HepG2 (cell line): ENCODE measurements around the gene TOMM20. TPM values are rescaled to one million over a fixed set of nuclear protein-coding genes. Genes with fewer than 3 reads are reported as not detected.

Experiments used
- ATAC-seq: fragments of 200-7000 bp; cut with Tn5 transposase; 3 replicates; pipeline ENCODE4 v1.9.1; 2020; ENCODE audit warnings: mild to moderate bottlenecking, moderate library complexity
- BruUV-seq: library from RNA; stranded (reverse); fragments of 400-500 nt; replicated peaks from 2 replicates; lab custom pipeline; 2021; lab: Mats Ljungman, UMichigan
- CTCF ChIA-PET: fragments of 300-600 bp; formaldehyde crosslinking; extraction: SDS; loops from one replicate; lab custom pipeline; 2021; ENCODE audit warnings: low total read pairs, inconsistent platforms, low intra/inter-chr PET ratio; lab: Yijun Ruan, JAX
- POLR2A ChIA-PET: fragments of 350-600 bp; sonication (Branson Sonifier 250); formaldehyde crosslinking; loops from one replicate; lab custom pipeline; 2020; ENCODE audit warnings: antibody characterized with exemption, inconsistent platforms; lab: Yijun Ruan, JAX
- DNase-seq: peaks from one replicate; pipeline ENCODE4 v3.0.0-alpha.2; 2015; ENCODE audit warnings: low spot score
- FAIRE-seq: peaks from 3 replicates; lab custom pipeline; 2011; peaks lifted over from hg19 to GRCh38; lab: Jason Lieb, UNC
- H2AFZ ChIP-seq: one replicate; pipeline ENCODE4 v1.6.1; 2011; ENCODE audit warnings: low read length, inconsistent platforms
- H3K27ac ChIP-seq: fragments of 300-600 bp; 3 replicates; pipeline ENCODE4 v1.8.0; 2011; ENCODE audit warnings: mixed run types, mild to moderate bottlenecking, mixed read lengths, low read length, inconsistent platforms; ENCODE audit not compliant: insufficient read depth; ENCODE audit errors: extremely low read length
- H3K27me3 ChIP-seq, 2 experiments: fragments of 200-600 bp in 1 of 2; 2 replicates in 1 of 2; 3 replicates in 1 of 2; pipeline versions ENCODE4 v1.6.0 to v1.8.0; 2011; ENCODE audit warnings: low read length in 2 of 2, mild to moderate bottlenecking in 2 of 2, moderate library complexity in 2 of 2, inconsistent platforms in 1 of 2; ENCODE audit not compliant: insufficient read depth in 2 of 2, control insufficient read depth in 1 of 2
- H3K36me3 ChIP-seq, 2 experiments: fragments of 200-600 bp in 1 of 2; replicated peaks in 1 of 2; 2 replicates in 1 of 2; 3 replicates in 1 of 2; pipeline versions ENCODE4 v1.5.1 to v1.8.0; 2011; ENCODE audit warnings: low read length in 2 of 2, inconsistent platforms in 1 of 2; ENCODE audit not compliant: insufficient read depth in 2 of 2, control insufficient read depth in 1 of 2
- H3K4me1 ChIP-seq: 2 replicates; pipeline ENCODE4 v1.5.1; 2012; ENCODE audit warnings: low read length, inconsistent platforms; ENCODE audit not compliant: insufficient read depth
- H3K4me2 ChIP-seq: 2 replicates; pipeline ENCODE4 v1.6.0; 2011; ENCODE audit warnings: low read depth, low read length, inconsistent platforms
- H3K4me3 ChIP-seq, 3 experiments: fragments of 200-600 bp in 1 of 3; sonication (generic), shearing (Covaris generic) in 1 of 3; replicated peaks in 1 of 3; 2 replicates each; pipeline ENCODE4 v1.5.1; 2011 to 2016; ENCODE audit warnings: low read length in 3 of 3, inconsistent platforms in 2 of 3, low read depth in 2 of 3, mild to moderate bottlenecking in 2 of 3, control low read depth in 1 of 3, mixed read lengths in 1 of 3; ENCODE audit not compliant: insufficient read depth in 1 of 3
- H3K79me2 ChIP-seq: one replicate; pipeline ENCODE4 v1.6.1; 2011; ENCODE audit warnings: low read length, inconsistent platforms; ENCODE audit not compliant: insufficient read depth
- H3K9ac ChIP-seq: 2 replicates; pipeline ENCODE4 v1.6.0; 2011; ENCODE audit warnings: mild to moderate bottlenecking, low read depth, low read length, inconsistent platforms; ENCODE audit not compliant: insufficient read depth
- H3K9me3 ChIP-seq: 2 replicates; pipeline ENCODE4 v1.5.1; 2012; ENCODE audit warnings: mild to moderate bottlenecking, low read length
- H4K20me1 ChIP-seq: 2 replicates; pipeline ENCODE4 v1.6.0; 2011; ENCODE audit warnings: inconsistent platforms, mild to moderate bottlenecking, low read length, moderate library complexity; ENCODE audit not compliant: insufficient read depth
- MAFK ChIP-seq, 2 experiments: IDR thresholded peaks in 1 of 2; conservative IDR thresholded peaks in 1 of 2; 2 replicates each; pipeline ENCODE4 v1.6.1; 2011; ENCODE audit warnings: improper control_type of control experiment in 2 of 2, low read length in 2 of 2
- PCBP1 ChIP-seq: fragments of 200-400 bp; formaldehyde crosslinking; IDR thresholded peaks from 2 replicates; pipeline ENCODE4 v1.6.1; 2017; ENCODE audit warnings: mild to moderate bottlenecking, low read depth, low read length, borderline replicate concordance
- ZNF121 ChIP-seq: sonication (generic); formaldehyde crosslinking; IDR thresholded peaks from 2 replicates; pipeline ENCODE4 v1.5.0; 2020; ENCODE audit warnings: mild to moderate bottlenecking, missing genetic modification reagents
- WGBS: methylation state at CpG from one replicate; pipeline ENCODE4 v1.1.6; 2017; ENCODE audit warnings: low lambda C conversion rate; 5-methylcytosine and 5-hydroxymethylcytosine counted together
- in situ Hi-C: cut with HindIII; loops from 2 replicates; pipeline ENCODE4 v1.10.0; 2017; ENCODE audit warnings: low pct_unique_long_range_greater_than_20kb; ENCODE audit not compliant: extremely low pct_ligation_motif_present
- intact Hi-C: fragments of 100-400 bp; cut with micrococcal nuclease; formaldehyde crosslinking; loops from one replicate; pipeline ENCODE4 v1.10.0; 2022; ENCODE audit not compliant: unreplicated experiment
- polyA plus RNA-seq, 8 experiments: library from polyadenylated mRNA; depleted of rRNA in 3 of 8; stranded (reverse) in 7 of 8; unstranded in 1 of 8; fragments of >200 nt; fragmentation: Illumina TruSeq in 4 of 8; extraction: Trizol in 4 of 8; gene quantifications; 2 replicates each; pipeline versions ENCODE4 v1.2.1 to v1.2.3, GENCODE V29; 2011 to 2016; ENCODE audit warnings: low read depth in 4 of 8, missing spikeins in 1 of 8, mixed read lengths in 1 of 8; ENCODE audit not compliant: insufficient read depth in 1 of 8
- total RNA-seq, 5 experiments: library from RNA; depleted of rRNA; stranded (reverse); fragments of >200 nt; fragmentation: Illumina TruSeq; extraction: Trizol; gene quantifications; 2 replicates each; pipeline ENCODE4 v1.2.3, GENCODE V29; 2016; ENCODE audit warnings: low read depth in 1 of 5
- TF ChIP-seq, protein P1 (sequence below): sonication (generic); formaldehyde crosslinking; IDR thresholded peaks from 2 replicates; pipeline ENCODE4 v1.4.0; 2020; ENCODE audit warnings: missing genetic modification reagents
- TF ChIP-seq, protein P2 (sequence below): sonication (generic); formaldehyde crosslinking; IDR thresholded peaks from 2 replicates; pipeline ENCODE4 v1.4.0; 2020; ENCODE audit warnings: missing genetic modification reagents

Gene TOMM20
- total and polyA plus RNA-seq, 2 of the 13 experiments (the other 11 are each of a cell fraction or from before 2014, with no cell fraction given), result 153 to 376 TPM

DNA sequence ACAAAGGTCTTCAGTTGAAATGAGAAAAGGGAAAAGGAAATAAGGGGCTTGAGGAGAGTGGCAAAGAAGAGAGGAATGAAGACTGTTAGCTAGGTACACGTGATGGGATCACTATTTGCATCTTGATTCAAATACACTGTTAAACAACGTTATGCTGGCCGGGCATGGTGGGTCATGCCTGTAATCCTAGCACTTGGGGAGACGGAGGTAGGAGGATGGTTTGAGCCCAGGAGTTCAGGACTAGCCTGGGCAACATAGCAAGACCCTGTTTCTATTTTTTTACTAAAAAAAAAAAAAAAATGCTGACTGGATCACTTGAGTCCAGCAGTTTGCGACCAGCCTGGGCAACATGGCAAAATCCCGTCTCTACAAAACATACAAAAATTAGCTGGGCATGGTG lies 30.0 kb upstream of the TOMM20 start:
- ChIA-PET POLR2A (interaction anchor here (1.0 to 1.4 kb wide), 2 partner anchors 29 to 31 kb away, joined by 3 to 4 read pairs; partner anchors contain the start of gene TOMM20), CTCF (no interaction called here)
- intact Hi-C loops (no loop called here), in situ Hi-C loops (no loop called here)
- Histone ChIP-seq H3K9me3 (no peaks in the 10 kb centered on the region), H3K9ac (no peak overlapping the region), H3K4me1 (peaks cover 54% of the 10 kb centered on the region), H4K20me1 (no peaks in the 10 kb centered on the region; the same call in 1 of the 2 replicates), H3K4me2 (peak overlapping the region; percentile 53), H3K27ac (no peak overlapping the region), H3K36me3 (peaks cover 6 to 36% of the 10 kb centered on the region in 2 experiments; a peak in 4 of 5 replicates), H3K27me3 (no peaks in the 10 kb centered on the region), H3K4me3 (no peak overlapping the region), H2AFZ (no peak overlapping the region), H3K79me2 (peaks cover 41% of the 10 kb centered on the region)
- BruUV-seq, result no TSS peak
- FAIRE-seq (no peak), DNase-seq (no peak), ATAC-seq (no peak)
- 97% methylated on average over 6 of the region's 6 CpGs for WGBS
- TF ChIP-seq, protein P1, sequence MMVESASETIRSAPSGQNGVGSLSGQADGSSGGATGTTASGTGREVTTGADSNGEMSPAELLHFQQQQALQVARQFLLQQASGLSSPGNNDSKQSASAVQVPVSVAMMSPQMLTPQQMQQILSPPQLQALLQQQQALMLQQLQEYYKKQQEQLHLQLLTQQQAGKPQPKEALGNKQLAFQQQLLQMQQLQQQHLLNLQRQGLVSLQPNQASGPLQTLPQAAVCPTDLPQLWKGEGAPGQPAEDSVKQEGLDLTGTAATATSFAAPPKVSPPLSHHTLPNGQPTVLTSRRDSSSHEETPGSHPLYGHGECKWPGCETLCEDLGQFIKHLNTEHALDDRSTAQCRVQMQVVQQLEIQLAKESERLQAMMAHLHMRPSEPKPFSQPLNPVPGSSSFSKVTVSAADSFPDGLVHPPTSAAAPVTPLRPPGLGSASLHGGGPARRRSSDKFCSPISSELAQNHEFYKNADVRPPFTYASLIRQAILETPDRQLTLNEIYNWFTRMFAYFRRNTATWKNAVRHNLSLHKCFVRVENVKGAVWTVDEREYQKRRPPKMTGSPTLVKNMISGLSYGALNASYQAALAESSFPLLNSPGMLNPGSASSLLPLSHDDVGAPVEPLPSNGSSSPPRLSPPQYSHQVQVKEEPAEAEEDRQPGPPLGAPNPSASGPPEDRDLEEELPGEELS (CRISPR knock-in tag), result no peak
- TF ChIP-seq ZNF121 (CRISPR knock-in tag) (0 out of 2 replicates have a peak, but pooled peaks have one; percentile 55), MAFK (conservative IDR thresholded peaks at IDR 0.05 in 1 of 2, IDR thresholded peaks at IDR 0.05 in 1 of 2; ENCODE audit: low read length in 2 of 2) (peak in 1 of 2 experiments; percentile 27; a peak in 1 of 4 replicates)

DNA sequence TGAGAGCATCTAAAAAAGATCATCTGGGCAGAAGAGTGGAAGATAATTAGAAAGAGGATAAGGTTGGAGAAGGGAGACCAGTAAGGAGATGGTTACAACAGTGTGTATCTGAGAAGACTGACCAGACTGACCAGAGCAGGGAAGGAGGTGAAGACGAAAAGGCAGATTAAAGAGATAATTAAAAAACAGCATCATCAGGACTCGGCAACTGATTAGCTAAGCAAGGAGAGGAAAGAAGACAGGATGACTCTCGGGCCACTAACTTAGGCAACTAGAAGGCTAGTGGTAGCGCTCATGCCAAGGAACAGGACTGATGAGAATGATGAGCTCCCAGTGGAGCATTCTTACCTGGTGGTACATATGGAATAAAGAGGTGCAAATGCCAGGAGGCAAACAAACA lies 28.5 kb upstream of the TOMM20 start:
- FAIRE-seq (no peak), ATAC-seq (no peak), DNase-seq (no peak)
- Histone ChIP-seq H3K4me3 (no peak overlapping the region; a peak in 1 of 6 replicates), H3K4me2 (peak overlapping the region; percentile 49), H3K79me2 (peaks cover 41% of the 10 kb centered on the region), H3K27me3 (no peaks in the 10 kb centered on the region), H4K20me1 (no peaks in the 10 kb centered on the region; the same call in 1 of the 2 replicates), H2AFZ (no peak overlapping the region), H3K9me3 (no peaks in the 10 kb centered on the region), H3K9ac (no peak overlapping the region), H3K36me3 (peaks cover 8 to 49% of the 10 kb centered on the region in 2 experiments; a peak in 4 of 5 replicates), H3K4me1 (peaks cover 50% of the 10 kb centered on the region), H3K27ac (no peak overlapping the region)
- intact Hi-C loops, result no loop called here
- ChIA-PET CTCF (no interaction called here), POLR2A (interaction anchor here (1.4 kb wide), 1 partner anchor 27 kb away, joined by 4 read pairs; no protein-coding TSS in a partner anchor)
- WGBS, result 92% methylated on average over 4 of the region's 4 CpGs
- in situ Hi-C loops, result no loop called here
- TF ChIP-seq, protein P2, sequence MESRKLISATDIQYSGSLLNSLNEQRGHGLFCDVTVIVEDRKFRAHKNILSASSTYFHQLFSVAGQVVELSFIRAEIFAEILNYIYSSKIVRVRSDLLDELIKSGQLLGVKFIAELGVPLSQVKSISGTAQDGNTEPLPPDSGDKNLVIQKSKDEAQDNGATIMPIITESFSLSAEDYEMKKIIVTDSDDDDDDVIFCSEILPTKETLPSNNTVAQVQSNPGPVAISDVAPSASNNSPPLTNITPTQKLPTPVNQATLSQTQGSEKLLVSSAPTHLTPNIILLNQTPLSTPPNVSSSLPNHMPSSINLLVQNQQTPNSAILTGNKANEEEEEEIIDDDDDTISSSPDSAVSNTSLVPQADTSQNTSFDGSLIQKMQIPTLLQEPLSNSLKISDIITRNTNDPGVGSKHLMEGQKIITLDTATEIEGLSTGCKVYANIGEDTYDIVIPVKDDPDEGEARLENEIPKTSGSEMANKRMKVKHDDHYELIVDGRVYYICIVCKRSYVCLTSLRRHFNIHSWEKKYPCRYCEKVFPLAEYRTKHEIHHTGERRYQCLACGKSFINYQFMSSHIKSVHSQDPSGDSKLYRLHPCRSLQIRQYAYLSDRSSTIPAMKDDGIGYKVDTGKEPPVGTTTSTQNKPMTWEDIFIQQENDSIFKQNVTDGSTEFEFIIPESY (CRISPR knock-in tag), result 0 out of 2 replicates have a peak, but pooled peaks have one; percentile 7
- no peak for TF ChIP-seq PCBP1
- BruUV-seq, result no TSS peak
